Myocyte (in vitro differentiated cells): ENCODE data around the gene AFF1. TPM values are rescaled to one million over a fixed set of nuclear protein-coding genes. Genes with fewer than 3 reads are reported as not detected.
"Not testable (repeated sequence)": the region's sequence is repeated elsewhere in the genome, so short reads cannot be mapped to it uniquely, and the experiment has no call there.

Experiments
- DNase-seq: peaks from one replicate; pipeline ENCODE4 v3.0.0-alpha.2; 2012; ENCODE audit warnings: low read depth
- total RNA-seq: library from RNA; depleted of rRNA; stranded (reverse); fragments of >200 nt; gene quantifications from 2 replicates; pipeline ENCODE4 v1.2.3, GENCODE V29; 2014

Gene AFF1
- total RNA-seq, 1 donor from 2014 or later: 13.7 TPM

- no peak for DNase-seq
These were observed 42.9 kb downstream of the AFF1 start for GRCh38 chr4:86977621-86978184.

DNA sequence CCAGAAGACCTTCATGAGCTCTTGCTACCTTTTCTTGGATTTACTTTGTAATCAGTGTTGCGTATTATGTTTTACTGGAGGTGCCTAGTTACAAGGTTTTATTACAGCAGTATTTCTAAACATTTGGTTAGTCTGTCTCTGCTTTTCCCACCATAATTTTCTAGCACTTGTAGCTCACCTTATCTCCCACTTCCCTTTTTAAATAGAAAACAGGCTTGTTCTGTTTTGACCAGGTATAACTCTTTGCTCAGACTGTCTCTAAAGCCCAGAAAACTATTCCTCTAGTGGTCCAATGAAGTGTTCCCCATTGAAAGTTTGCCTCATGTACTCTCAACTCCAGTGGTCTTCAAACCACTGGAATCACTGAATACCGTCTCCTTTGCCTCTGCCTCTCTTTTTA, 43.9 kb downstream of the AFF1 start:
- no peak for DNase-seq

DNA sequence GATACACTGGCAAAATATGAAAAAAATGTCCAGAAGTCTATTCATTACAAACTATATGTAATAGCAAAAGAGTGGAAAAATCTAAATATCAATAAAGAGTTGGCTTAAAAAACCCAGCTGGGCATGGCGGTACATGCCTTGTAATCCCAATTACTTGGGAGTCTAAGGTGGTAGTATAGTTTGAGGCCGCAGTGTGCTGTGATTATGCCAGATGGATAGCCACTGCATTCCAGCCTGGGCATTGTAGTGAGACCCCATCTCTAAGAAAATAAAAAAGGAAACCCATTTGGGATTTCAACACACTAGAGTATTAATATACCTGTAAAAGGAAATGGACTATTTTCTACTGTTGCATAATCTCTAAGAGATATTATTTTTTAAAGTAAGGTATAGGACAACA, 45.4 kb downstream of the AFF1 start:
- DNase-seq: no peak

DNA sequence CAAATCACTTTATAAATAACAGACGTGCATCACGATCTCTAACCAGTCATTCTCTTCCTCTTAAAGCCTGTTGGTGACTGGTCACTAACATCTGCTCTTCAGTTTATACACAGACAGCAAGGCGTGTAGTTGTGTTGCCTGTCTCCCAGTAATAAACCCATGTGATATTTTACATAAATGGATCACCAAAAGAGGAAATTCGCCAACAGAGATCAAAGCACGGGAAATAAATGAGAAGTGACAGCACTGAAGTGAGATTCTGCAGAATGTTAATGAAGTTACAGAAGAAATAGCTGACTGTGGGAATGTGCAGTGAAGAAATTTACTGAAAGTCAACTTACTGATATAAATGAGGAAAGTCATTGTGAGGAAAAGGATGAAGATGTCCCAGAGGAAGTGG, 47.0 kb downstream of the AFF1 start:
- no peak for DNase-seq

- DNase-seq: not testable (repeated sequence)
These were observed 51.0 kb downstream of the AFF1 start for GRCh38 chr4:86985852-86986251.

DNA sequence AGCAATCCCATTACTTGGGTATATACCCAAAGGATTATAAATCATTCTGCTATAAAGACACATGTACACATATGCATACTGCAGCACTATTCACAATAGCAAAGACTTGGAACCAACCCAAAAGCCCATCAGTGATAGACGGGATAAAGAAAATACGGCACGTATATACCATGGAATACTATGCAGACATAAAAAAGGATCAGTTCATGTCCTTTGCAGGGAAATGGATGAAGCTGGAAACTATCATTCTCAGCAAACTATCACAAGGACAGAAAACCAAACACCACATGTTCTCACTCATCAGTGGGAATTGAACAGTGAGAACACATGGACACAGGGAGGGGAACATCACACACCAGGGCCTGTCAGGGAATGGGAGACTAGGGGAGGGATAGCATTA, 54.8 kb downstream of the AFF1 start:
- not testable (repeated sequence) for DNase-seq

- DNase-seq: no peak
These were observed 55.7 kb downstream of the AFF1 start for GRCh38 chr4:86990510-86990909.

GRCh38 chr4:86991994-86992393, 57.2 kb downstream of the AFF1 start:
- no peak for DNase-seq

DNA sequence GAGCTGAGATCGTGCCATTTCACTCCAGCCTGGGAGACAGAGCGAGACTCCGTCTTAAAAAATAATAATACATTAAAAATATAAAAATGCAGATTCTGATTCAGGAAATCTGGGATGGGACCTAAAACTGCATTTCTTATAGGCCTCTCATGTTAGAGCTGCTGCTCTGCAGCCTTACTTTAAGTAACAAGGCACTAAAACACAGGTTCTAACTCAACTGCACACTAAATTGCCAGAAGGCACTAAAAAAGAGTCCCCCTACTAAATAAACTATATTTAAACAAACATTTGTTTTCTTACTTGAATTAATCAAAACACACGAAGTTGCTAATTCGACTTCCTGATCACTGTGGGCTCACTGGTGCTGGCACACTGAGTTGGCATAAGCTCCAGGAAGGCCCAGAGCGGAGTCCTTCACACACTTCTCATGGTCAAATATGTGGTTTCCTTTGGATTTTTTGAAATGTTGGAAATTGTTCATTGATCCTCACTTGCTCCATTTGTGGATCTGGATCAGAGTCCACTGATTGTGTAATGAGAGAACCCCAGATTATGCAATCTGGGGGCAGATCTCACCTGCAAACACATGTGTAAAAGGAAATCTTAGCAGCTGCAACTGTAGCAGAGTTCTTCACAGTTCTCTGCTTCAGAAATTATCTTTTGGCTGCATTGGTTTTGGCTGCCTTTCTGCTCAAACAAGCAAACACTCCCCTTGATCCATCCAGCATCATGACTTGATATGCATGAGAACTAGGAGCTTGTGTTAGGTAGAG, 59.3 kb downstream of the AFF1 start:
- no peak for DNase-seq

DNA sequence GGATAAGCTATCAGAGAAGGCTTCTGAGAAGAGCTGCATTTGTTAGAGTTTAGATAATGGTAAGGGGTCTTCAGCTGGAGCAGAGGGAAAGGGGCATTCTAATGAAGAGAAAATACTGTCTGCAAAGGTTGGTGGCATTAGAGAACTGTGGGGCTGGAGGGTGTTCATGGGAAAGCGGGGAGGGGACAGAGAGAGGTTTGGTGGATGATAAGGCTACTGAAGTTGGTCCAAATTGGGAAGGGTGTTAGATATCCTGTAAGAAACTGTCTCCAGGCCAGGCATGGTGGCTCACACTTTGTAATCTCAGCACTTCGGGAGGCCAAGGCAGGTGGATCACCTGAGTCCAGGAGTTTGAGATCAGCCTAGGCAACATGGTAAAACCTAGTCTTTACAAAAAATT, 59.9 kb downstream of the AFF1 start:
- no peak for DNase-seq

GRCh38 chr4:86996510-86996909, 61.7 kb downstream of the AFF1 start:
- DNase-seq: not testable (repeated sequence)

DNA sequence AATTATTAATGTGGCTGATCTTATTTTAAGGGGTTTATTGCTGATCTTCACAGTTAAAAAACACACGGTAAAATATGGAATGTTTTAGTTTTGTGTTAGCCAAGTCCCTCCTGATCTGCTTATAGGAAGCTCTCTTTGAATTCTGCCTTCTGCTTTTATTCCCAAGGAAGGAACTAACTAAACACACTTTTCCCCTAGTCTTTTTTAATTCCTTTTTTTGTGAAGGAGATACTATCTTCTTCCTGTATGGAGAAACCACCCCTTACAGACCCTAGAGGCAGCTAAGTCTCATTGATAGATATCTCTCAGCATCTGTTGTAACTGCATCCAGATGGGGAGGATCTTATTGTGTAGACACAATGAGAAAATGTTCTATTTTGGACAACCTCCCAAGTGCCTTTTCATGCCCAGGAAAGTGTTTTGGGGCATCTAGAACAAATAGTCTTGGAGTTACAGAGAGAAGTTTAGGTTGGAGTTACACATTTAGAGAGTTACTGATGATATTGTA, 64.4 kb downstream of the AFF1 start:
- no peak for DNase-seq

DNA sequence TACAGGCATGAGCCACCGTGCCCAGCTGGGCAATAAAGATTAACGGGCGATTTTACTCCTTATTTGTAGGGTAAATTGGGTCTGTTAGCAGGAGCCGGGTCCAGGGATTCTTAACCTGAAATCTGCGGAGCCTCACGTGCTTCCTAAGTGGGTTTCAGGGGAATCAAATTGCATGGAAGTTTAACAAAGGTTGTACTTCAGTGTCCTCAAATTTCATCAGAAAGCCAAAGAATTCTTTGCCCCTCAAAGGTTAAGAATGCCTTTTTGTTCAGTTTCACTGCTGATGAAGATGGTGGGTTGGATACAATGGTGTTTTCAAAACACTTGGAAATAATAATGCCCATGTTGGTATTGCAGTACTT, 67.9 kb downstream of the AFF1 start:
- no peak for DNase-seq

- no peak for DNase-seq
These were observed 68.5 kb downstream of the AFF1 start for GRCh38 chr4:87003266-87003665.

- no peak for DNase-seq
These were observed 70.5 kb downstream of the AFF1 start for GRCh38 chr4:87005369-87005689.

DNA sequence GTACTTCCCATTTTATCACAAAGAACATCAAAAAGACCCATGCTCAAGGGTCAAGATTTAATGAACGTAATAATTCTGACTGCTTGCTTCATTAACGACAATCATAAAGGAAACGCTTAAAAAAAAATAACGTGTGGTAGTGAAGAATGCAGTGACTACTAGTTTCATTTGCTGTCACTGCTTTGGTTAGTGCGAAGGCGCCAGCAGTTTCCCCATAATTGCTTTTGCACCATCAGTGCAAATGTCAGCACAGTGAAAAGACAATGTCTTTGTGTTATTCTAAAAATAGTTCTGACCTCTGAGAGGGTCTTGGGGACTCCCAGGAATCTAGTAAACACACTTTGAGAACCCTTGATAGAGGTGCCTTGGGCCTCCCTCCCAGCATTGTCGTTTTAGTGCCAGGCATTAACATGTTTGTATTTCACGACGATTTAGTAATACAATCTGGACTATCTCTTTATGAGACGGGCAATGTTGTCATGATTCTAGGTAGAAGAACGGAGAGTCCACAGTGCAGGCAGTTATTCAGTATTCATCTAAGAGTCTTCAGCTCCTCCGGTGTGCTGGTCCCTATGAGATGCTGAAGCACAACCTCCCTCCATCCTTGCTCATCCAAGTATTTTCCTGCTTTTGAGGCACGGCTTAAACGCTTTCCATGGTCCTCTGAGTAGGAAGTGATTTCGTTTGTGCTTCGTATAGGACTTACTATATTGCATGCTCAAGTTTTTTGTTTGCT, 71.0 kb downstream of the AFF1 start:
- DNase-seq: no peak

- no peak for DNase-seq
These were observed 71.5 kb downstream of the AFF1 start for GRCh38 chr4:87006426-87006675.

DNA sequence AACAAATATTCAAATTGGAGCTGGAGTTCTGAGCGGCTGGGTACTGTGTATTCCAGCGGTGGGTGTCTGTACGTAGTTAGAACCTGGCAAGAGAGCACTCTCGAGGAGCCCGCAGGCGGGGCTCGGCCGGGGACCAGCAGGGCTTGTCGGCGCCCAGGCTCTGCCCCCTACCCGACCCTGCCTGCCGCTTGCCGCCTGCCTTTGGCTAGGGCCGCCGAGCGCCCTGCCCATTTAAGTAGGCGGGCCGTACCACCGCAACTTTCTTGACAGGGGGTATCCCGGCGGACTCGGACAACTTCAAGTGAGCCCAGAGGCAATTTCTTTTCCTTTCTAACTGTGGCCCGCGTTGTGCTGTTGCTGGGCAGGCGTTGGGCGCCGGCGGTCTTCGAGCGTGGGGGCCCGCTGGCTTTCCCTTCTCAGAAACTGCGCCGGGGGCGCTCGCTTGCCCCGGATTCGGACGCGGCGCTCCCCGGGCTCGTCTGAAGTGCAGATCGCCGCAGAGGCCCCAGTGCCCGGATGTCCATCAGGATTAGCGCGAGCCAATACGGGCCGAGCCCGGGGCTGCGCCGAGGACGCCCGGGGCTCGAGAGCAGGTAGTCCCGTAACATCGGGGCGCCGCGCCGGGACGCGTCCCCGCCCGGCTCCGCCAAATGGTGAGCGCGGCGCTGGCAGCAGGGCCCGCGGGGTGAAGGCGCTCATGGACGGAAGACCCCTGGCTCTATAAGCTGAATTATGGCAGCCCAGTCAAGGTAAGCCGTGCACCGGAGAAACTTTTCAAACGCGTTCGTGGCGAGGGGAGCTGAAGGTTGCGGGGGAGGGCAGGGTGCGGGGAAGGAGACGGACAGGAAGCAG, 72.1 kb downstream of the AFF1 start:
- DNase-seq: peak; percentile 95

DNA sequence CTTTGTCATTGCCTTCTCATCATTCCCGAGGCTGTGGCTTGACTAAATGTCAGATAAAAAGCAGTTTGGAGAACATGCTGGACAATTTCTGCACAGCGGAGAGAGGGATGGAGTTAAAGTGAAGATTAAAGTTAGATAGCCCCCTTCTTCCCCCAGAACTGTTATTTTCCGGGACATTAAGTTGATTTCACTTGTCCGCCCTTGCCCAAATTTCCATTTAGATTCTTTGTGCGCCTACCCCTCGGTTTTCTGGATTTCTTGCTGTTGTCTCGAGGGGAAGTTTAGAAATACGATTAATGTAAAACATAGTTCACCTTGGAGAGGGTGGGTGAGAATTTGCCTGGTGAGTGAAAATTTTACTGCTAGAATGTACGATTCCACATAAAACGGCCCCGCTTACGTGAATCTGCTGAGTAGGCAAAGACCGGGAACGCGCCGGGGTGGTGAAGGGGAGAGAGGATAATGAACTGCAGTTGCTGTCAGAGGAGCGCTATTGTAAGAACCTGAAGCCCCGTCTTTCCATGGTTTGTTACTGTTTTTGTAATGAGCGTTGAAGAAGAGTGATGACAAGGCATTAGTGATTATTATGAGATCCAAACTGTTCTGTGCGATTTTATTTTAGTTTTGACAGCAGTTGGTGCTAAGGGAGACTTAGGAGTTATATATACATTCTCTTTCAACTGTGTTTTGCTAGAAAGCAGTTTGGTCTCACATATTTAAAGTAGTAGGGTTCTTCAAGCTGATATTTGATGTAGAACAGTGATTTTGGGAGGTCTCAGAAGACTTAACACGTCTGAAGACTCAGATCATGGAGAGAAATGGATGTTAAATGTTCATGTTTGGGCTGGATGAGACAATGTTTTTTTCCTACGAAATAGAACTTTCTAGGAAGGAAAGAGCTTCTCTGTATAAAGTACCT, 73.0 kb downstream of the AFF1 start:
- peak; percentile 62 for DNase-seq

GRCh38 chr4:87009095-87009648, 74.4 kb downstream of the AFF1 start:
- DNase-seq: no peak
